GM21515 (cell line): ENCODE data around the gene ARHGAP23.
"Not testable (repeated sequence)": the region's sequence is repeated elsewhere in the genome, so short reads cannot be mapped to it uniquely, and the experiment has no call there.

Experiments used
- ATAC-seq: cut with Tn5 transposase; IDR thresholded peaks from one replicate; pipeline ENCODE4 v1.9.1; 2021; ENCODE audit not compliant: unreplicated experiment

ARHGAP23 gene

GRCh38 chr17:38485146-38485468, 56.8 kb downstream of the ARHGAP23 start:
- ATAC-seq: no peak

DNA sequence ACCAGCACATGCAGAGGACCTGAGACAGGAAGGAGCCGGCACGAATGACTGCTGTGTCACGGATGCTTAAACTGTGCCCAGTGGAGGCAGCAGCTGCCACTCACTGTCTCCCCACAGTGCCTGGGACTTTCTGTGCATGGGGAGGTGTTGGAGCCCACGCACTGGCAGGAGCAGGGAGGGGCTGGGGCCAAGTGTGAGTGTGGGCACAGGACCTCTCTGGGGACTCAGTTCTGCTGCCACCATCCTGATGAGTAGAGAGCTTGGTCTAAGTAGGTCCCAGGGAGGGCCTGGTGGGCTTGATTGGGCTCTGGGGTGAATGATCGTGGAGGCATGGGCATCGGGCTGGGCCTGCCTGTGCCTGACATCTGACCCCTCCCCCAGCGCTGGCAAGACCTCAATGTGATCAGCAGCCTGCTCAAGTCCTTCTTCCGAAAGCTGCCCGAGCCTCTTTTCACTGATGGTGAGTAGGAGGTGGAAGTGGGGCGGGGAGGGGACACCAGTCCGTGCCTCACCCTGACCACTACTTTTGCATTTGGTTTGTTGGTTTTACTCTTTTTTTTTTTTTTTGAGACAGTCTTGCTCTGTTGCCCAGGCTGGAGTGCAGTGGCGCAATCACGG, 57.5 kb downstream of the ARHGAP23 start:
- peak; percentile 67 for ATAC-seq

DNA sequence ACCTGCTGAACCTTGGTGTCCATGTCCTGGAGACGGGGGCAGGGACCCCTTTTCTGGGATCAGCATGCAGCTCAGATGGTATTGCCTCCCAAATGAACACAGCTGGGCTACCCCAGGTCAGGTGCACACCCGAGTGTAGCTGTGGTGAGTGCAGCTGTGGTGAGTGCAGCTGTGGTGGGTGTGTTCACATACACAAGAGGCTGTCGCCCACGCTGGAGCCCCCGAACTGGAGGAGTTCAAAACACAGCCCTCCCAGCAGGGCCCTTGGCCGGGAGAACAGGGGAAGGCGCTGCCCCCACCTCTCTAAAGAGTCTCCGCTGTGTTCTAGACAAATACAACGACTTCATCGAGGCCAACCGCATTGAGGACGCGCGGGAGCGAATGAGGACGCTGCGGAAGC, 61.5 kb downstream of the ARHGAP23 start:
- not testable (repeated sequence) for ATAC-seq

GRCh38 chr17:38491346-38492066, 63.2 kb downstream of the ARHGAP23 start:
- ATAC-seq: not testable (repeated sequence)

DNA sequence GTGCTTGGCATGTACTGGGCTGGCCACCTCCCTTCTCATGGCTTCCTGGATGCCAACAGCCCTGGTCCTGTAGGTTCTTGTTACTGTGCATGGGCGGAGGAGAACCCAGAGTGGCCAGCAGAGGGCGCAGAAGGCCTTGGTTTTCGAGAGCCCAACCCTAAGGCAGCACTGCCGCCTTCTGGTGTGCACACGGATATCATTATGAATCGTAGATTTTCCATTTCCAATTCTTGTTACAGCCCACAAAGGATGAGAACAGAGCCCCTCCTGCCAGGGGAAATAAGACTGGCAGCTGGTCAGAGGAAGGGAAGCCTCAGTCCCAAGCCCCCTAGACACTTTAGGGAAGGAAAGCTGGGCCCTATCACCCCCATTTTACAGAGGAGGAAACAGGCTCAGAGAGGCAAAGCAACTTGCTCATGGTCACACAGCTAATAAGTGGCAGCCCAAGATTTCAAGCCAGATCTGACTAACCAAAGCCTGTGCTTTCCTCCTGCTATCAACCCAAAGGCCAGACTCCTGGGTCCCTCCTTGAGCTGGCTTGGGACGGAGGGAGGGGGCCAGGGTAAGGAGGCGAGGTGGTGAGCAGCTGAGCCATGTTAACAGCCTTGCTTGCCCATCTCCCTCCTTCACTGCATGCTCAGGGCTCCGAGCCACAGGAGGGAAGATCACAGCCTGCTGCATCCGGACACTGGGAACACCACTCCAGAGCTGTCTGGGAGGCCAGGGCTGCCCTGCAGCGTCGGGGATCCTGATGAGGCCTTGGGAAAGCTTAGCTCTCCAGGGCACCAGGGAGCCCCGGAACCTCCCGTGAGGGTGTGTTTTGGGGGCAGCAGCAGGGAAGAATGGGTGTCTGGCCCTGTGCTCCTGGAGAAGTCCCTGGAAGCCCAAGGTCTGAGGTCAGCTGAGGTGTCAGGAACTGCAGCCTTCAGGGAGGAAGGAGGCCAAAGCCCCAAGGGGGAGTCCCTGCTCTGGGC, 64.1 kb downstream of the ARHGAP23 start:
- ATAC-seq: not testable (repeated sequence)

GRCh38 chr17:38494152-38494551, 65.9 kb downstream of the ARHGAP23 start:
- not testable (repeated sequence) for ATAC-seq

DNA sequence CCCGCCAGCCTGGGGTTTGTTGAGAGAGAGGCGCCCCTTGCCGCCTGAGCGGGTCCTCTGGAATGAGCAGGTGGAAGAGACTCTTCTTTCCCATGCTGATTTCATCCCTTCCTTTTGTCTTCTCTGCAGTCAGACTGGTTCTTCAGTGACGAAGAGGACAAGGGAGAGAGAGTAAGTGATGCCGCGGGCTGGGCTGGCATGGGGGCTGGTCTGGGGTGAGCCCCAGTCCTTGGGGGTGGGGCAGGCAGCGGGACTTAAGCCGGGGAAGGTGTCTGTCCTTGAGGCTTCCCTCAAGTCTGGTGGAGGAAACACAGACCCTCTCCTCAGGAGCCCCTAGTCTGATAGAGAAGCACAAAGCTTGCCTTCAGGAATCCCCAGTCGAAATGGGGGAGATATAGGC, 69.4 kb downstream of the ARHGAP23 start:
- not testable (repeated sequence) for ATAC-seq

DNA sequence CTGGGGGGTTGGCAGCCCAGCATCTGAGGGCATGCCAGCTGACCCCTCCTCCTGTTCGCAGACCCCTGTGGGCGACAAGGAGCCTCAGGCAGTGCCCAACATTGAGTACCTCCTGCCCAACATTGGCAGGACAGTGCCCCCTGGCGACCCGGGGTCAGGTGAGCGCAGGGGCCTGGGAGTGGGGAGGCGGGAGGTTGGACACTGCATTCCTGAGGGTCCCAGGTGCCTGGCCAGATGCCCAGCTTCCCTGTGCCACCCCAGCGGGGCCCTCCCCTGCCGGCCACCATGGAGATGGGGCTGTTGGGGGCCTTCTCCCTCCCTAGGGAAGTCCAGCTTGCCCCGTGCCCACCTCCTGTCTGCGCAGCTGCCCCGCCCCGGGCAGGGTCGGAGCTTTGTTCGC, 70.1 kb downstream of the ARHGAP23 start:
- ATAC-seq: no peak

- not testable (repeated sequence) for ATAC-seq
These were observed 71.0 kb downstream of the ARHGAP23 start for GRCh38 chr17:38499230-38499629.

- ATAC-seq: not testable (repeated sequence)
These were observed 73.5 kb downstream of the ARHGAP23 start for GRCh38 chr17:38501718-38502117.

DNA sequence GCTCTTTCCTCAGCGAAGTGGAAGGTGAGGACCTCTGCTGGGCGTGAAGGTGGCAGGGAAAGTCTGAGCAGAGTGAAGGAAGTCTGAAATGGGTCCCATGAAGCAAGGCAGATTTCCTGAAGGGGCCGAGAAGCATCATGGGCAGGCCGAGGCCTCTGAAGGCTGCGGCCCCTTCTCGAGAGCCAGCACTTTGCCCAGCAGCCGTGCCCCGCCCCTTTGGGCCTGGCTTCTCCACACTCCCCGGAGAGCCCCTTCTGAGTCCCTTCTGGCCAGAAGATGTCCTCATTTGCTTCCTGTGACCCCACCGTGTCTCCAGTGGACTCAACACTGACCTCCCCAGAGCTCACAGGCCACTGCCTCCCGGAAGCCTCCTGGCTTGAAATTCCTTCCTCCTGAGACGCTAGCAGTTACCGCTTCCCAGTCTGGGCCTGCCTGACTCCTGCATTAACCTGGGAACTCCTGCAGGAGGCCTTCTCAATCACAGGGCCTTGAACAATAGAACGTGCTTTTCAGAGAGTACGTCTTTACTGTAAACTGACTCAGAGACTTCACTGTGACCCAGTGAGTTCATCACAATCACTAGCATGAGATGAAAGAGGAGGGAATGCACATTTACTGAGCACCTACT, 75.1 kb downstream of the ARHGAP23 start:
- not testable (repeated sequence) for ATAC-seq

DNA sequence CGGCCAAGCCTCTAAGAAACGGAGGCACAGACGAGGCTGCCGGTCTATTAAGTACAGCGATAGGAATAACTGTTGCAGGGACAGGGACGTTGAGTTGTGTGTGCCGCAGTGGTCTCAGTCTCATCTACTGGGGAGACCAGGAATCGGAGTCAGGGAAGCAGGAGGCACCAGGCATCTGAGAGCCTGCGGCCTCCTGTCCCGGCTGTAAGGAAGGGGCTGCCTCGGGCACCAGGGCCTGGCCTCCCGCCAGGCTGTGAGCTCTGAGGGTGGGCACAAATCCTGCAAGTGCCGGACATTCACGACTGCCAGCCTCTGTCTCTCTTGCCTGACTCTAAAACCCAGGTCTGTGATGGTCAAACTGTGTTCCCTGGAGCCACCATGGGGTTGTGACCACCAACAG, 76.0 kb downstream of the ARHGAP23 start:
- ATAC-seq: no peak

DNA sequence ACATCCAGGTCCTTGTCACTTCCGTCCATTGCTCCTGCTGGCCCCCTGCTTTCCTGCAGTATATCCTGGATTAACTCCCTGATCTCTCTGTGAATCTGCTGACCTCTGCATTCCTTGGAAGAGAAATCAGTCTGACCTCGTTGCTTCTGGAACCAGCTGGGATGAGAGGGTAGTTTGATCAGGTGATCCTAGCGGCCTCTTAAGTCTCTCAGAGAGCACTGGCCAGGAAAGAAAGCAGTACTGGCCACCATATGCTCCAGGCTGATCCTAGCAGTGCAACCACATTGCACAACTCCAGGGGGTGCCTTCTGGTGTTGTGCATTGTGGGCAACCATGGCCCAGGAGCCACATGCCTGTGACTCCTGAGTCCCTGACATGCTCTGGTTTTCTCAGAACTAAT, 79.2 kb downstream of the ARHGAP23 start:
- no peak for ATAC-seq

DNA sequence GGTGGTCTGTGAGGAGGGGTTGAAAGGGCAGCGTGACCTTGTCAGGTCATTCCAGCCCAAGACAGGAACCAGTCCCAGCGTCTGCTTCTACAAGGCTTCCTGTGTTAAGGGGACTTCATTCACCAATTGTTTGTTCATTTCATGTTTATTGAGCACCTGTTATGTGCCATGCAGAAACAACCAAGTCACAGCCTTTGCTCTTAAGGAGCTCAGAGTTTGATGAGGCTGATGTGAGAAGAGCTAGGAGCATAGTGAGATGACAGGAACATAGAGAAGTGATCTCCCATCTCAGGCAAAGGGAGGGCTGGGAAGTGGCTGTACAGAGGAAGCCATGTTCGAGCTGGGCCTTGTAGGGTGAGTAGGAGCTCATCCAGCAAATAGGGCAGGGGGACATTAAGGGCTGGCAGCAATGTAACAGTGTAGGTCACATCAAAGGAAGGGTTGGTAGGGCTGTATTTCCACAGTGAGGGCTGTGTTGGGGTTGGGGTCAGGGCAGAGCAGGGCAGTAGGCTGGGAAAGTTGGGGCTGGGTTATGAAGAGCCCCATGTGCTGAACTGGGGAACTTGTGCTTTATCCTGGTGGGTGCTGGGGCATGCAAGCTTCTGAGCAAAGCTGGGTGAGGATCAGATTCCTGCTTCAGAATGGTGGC, 79.8 kb downstream of the ARHGAP23 start:
- no peak for ATAC-seq

- no peak for ATAC-seq
These were observed 80.3 kb downstream of the ARHGAP23 start for GRCh38 chr17:38508570-38508950.

GRCh38 chr17:38508954-38509771, 80.9 kb downstream of the ARHGAP23 start:
- no peak for ATAC-seq

DNA sequence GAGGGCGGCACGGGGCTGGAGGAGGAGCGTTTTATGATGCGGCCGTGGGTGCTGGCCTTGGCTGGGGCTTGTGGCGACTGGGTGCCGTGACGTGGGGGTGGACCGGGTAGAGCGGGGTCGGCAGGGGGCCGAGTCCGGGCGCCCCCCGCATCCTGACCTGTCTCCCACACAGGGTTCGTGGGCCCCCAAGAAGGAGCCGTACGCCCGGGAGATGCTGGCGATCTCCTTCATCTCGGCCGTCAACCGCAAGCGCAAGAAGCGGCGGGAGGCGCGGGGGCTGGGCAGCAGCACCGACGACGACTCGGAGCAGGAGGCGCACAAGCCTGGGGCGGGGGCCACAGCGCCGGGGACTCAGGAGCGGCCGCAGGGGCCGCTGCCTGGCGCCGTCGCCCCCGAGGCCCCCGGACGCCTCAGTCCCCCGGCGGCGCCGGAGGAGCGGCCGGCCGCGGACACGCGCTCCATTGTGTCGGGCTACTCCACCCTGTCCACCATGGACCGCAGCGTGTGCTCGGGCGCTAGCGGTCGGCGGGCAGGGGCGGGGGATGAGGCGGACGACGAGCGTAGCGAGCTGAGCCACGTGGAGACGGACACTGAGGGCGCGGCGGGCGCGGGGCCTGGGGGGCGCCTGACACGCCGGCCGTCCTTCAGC, 81.6 kb downstream of the ARHGAP23 start:
- ATAC-seq: no peak

- no peak for ATAC-seq
These were observed 82.3 kb downstream of the ARHGAP23 start for GRCh38 chr17:38510421-38511149.
